ENCODE data around the gene RBKS. TPM values are rescaled to one million over a fixed set of nuclear protein-coding genes. Genes with fewer than 3 reads are reported as not detected.

The RBKS gene
- total RNA-seq, 1 experiment from 2014 or later: 1.7 TPM

- CTCF ChIA-PET: no interaction called here
- no peak for DNase-seq (ENCODE audit: low spot score)
- POLR2A ChIA-PET: no interaction called here
- Mint-ChIP-seq H3K4me3 (no peak overlapping the region), H3K9me3 (peaks cover 16% of the 10 kb centered on the region), H3K36me3 (peaks cover 9% of the 10 kb centered on the region), H3K27me3 (ENCODE audit: low read depth) (no peaks in the 10 kb centered on the region; the same call in 1 of the 2 replicates), H3K4me1 (peaks cover 11% of the 10 kb centered on the region), H3K27ac (no peak overlapping the region)
- no peak for ATAC-seq
- TF ChIP-seq GTF2I (CRISPR knock-in tag; conservative IDR thresholded peaks at IDR 0.05): peak; percentile 59; the same call in 1 of the 2 replicates
- no peak for TF ChIP-seq ESRRA (CRISPR knock-in tag; IDR thresholded peaks at IDR 0.05; ENCODE audit: borderline replicate concordance)
Observed at GRCh38 chr2:27824401-27824800, 65.8 kb downstream of the RBKS start.

GRCh38 chr2:27823569-27823968 is 66.6 kb downstream of the RBKS start:
- Mint-ChIP-seq H3K9me3 (peaks cover 18% of the 10 kb centered on the region), H3K4me3 (no peak overlapping the region), H3K36me3 (peaks cover 9% of the 10 kb centered on the region), H3K27ac (no peak overlapping the region), H3K27me3 (ENCODE audit: low read depth) (no peaks in the 10 kb centered on the region; the same call in 1 of the 2 replicates), H3K4me1 (peaks cover 11% of the 10 kb centered on the region)
- DNase-seq (ENCODE audit: low spot score): no peak
- TF ChIP-seq GABPB1 (CRISPR knock-in tag; IDR thresholded peaks at IDR 0.05): no peak
- TF ChIP-seq ZNF671 (CRISPR knock-in tag; IDR thresholded peaks at IDR 0.05): no peak
- TF ChIP-seq CREM (CRISPR knock-in tag; IDR thresholded peaks at IDR 0.05): no peak
- TF ChIP-seq TEAD4 (CRISPR knock-in tag; IDR thresholded peaks at IDR 0.05): no peak
- no peak for TF ChIP-seq SP1 (CRISPR knock-in tag; conservative IDR thresholded peaks at IDR 0.05)
- no peak for TF ChIP-seq GRHL2 (CRISPR knock-in tag; IDR thresholded peaks at IDR 0.05; ENCODE audit: insufficient replicate concordance, severe bottlenecking)
- no peak for TF ChIP-seq KAT7 (CRISPR knock-in tag; IDR thresholded peaks at IDR 0.05; ENCODE audit: borderline replicate concordance)
- TF ChIP-seq FOXP4 (CRISPR knock-in tag; IDR thresholded peaks at IDR 0.05): no peak
- no peak for TF ChIP-seq RORB (CRISPR knock-in tag; IDR thresholded peaks at IDR 0.05)
- TF ChIP-seq ATF2 (CRISPR knock-in tag; IDR thresholded peaks at IDR 0.05; ENCODE audit: borderline replicate concordance, low read depth): no peak
- POLR2A ChIA-PET: no interaction called here
- ATAC-seq: no peak
- CTCF ChIA-PET: no interaction called here

- TF ChIP-seq MYBL2 (CRISPR knock-in tag; IDR thresholded peaks at IDR 0.05) (no peak), ETV6 (CRISPR knock-in tag; IDR thresholded peaks at IDR 0.05) (no peak), EMX1 (CRISPR knock-in tag; IDR thresholded peaks at IDR 0.05) (no peak), FOXP1 (CRISPR knock-in tag; IDR thresholded peaks at IDR 0.05; ENCODE audit: borderline replicate concordance) (no peak), ZNF121 (CRISPR knock-in tag; IDR thresholded peaks at IDR 0.05) (no peak), SMAD4 (CRISPR knock-in tag; IDR thresholded peaks at IDR 0.05) (no peak)
- DNase-seq (ENCODE audit: low spot score) (no peak), ATAC-seq (no peak)
- Mint-ChIP-seq H3K4me1 (peaks cover 11% of the 10 kb centered on the region), H3K27ac (no peak overlapping the region), H3K4me3 (no peak overlapping the region), H3K27me3 (ENCODE audit: low read depth) (no peaks in the 10 kb centered on the region; the same call in 1 of the 2 replicates), H3K36me3 (peaks cover 9% of the 10 kb centered on the region), H3K9me3 (peaks cover 18% of the 10 kb centered on the region)
- CTCF ChIA-PET: no interaction called here
- POLR2A ChIA-PET: no interaction called here
Observed at GRCh38 chr2:27823135-27823534, 67.1 kb downstream of the RBKS start.

GRCh38 chr2:27822049-27822448 is 68.1 kb downstream of the RBKS start:
- peaks cover under 1% of the 10 kb centered on the region; the same call in 1 of the 2 replicates for H3K4me1 Mint-ChIP-seq
- ChIA-PET POLR2A (no interaction called here), CTCF (no interaction called here)
- no peak for DNase-seq (ENCODE audit: low spot score)
- peaks cover 9% of the 10 kb centered on the region for H3K36me3 Mint-ChIP-seq
- no peak overlapping the region for H3K4me3 Mint-ChIP-seq
- H3K27me3 Mint-ChIP-seq (ENCODE audit: low read depth): no peaks in the 10 kb centered on the region; the same call in 1 of the 2 replicates
- no peak for TF ChIP-seq ETV6 (CRISPR knock-in tag; IDR thresholded peaks at IDR 0.05)
- no peak for TF ChIP-seq SMAD3 (CRISPR knock-in tag; IDR thresholded peaks at IDR 0.05; ENCODE audit: borderline replicate concordance)
- TF ChIP-seq JUN (CRISPR knock-in tag; IDR thresholded peaks at IDR 0.05): no peak
- TF ChIP-seq GRHL2 (CRISPR knock-in tag; IDR thresholded peaks at IDR 0.05; ENCODE audit: insufficient replicate concordance, severe bottlenecking): no peak
- no peak for TF ChIP-seq GABPB1 (CRISPR knock-in tag; IDR thresholded peaks at IDR 0.05)
- no peak for TF ChIP-seq ZNF138 (CRISPR knock-in tag; conservative IDR thresholded peaks at IDR 0.05)
- TF ChIP-seq ZNF219 (CRISPR knock-in tag; IDR thresholded peaks at IDR 0.05; ENCODE audit: borderline replicate concordance): no peak
- no peak for TF ChIP-seq ATF6 (CRISPR knock-in tag; IDR thresholded peaks at IDR 0.05)
- H3K9me3 Mint-ChIP-seq: peaks cover 18% of the 10 kb centered on the region
- no peak for ATAC-seq
- H3K27ac Mint-ChIP-seq: no peak overlapping the region

Measured in WTC11 (cell line).